ENCODE data around the gene PACRG.

GRCh38 chr6:163164175-163164900 is 436.6 kb downstream of the PACRG start:
- no peak for TF ChIP-seq CTCF (conservative IDR thresholded peaks at IDR 0.05; ENCODE audit: low read depth, low read length)
- no peak for TF ChIP-seq MXI1 (IDR thresholded peaks at IDR 0.05; ENCODE audit: borderline replicate concordance, low read depth, low read length)
- TF ChIP-seq CHD1 (IDR thresholded peaks at IDR 0.05; ENCODE audit: low read depth, low read length) = no peak
- TF ChIP-seq RCOR1 (IDR thresholded peaks at IDR 0.05; ENCODE audit: insufficient replicate concordance, low read length) = no peak
- TF ChIP-seq USF2 (IDR thresholded peaks at IDR 0.05; ENCODE audit: low read depth, low read length) = no peak
- TF ChIP-seq POLR2A (IDR thresholded peaks at IDR 0.05; ENCODE audit: low read depth, low read length) = no peak
- TF ChIP-seq FOS (IDR thresholded peaks at IDR 0.05; ENCODE audit: low read depth, low read length) = no peak
